Fibroblast of the aortic adventitia (primary cell): ENCODE results near the gene CTNNA3. TPM values are rescaled to one million over a fixed set of nuclear protein-coding genes. Genes with fewer than 3 reads are reported as not detected.

Source experiments
- DNase-seq: peaks from one replicate; pipeline ENCODE4 v3.0.0-alpha.2; 2010; ENCODE audit warnings: low read depth
- H3K4me3 ChIP-seq: 2 replicates; pipeline ENCODE4 v1.5.1; 2011; ENCODE audit warnings: low read depth, mild to moderate bottlenecking, control low read depth, low read length, moderate library complexity
- CTCF ChIP-seq: IDR thresholded peaks from 2 replicates; pipeline ENCODE4 v1.5.1; 2011; ENCODE audit warnings: mild to moderate bottlenecking, low read length, control low read depth, inconsistent platforms; ENCODE audit not compliant: insufficient read depth
- total RNA-seq: library from RNA; depleted of rRNA; stranded (reverse); fragments of >200 nt; gene quantifications from 2 replicates; pipeline ENCODE4 v1.2.3, GENCODE V29; 2012; ENCODE audit warnings: low replicate concordance

The CTNNA3 gene
- total RNA-seq, 1 donor, result not detected

- TF ChIP-seq CTCF, result no peak
- no peak for DNase-seq
These were observed 1472.3 kb downstream of the CTNNA3 start for GRCh38 chr10:66223656-66224055.

GRCh38 chr10:66222462-66223046 lies 1473.4 kb downstream of the CTNNA3 start:
- TF ChIP-seq CTCF, result no peak
- no peak overlapping the region for H3K4me3 ChIP-seq
- DNase-seq, result no peak

More at GRCh38 chr10:66223656-66224055, 1472.3 kb downstream of the CTNNA3 start:
- no peak overlapping the region for H3K4me3 ChIP-seq

- H3K4me3 ChIP-seq, result no peak overlapping the region
- DNase-seq, result no peak
- TF ChIP-seq CTCF, result no peak
These were observed 1476.9 kb downstream of the CTNNA3 start for GRCh38 chr10:66218981-66219587.

GRCh38 chr10:66218289-66218688 lies 1477.7 kb downstream of the CTNNA3 start:
- no peak for DNase-seq

GRCh38 chr10:66215920-66216319 lies 1480.1 kb downstream of the CTNNA3 start:
- no peak for TF ChIP-seq CTCF
- DNase-seq, result no peak
- H3K4me3 ChIP-seq, result no peak overlapping the region

More at GRCh38 chr10:66218289-66218688, 1477.7 kb downstream of the CTNNA3 start:
- H3K4me3 ChIP-seq, result no peak overlapping the region
- no peak for TF ChIP-seq CTCF

- DNase-seq, result no peak
- no peak for TF ChIP-seq CTCF
- H3K4me3 ChIP-seq, result no peak overlapping the region
These were observed 1481.1 kb downstream of the CTNNA3 start for GRCh38 chr10:66214721-66215404.
